Stimulated activated CD4-positive, alpha-beta T cell treated with anti-CD3 and anti-CD28 coated beads, Interleukin-12 subunit alpha, Interleukin-12 subunit beta, amount 100 ng/mL, for 4 hours (primary cell): ENCODE results near the gene ARL6IP5.

Experiments used
- DNase-seq: peaks from one replicate; pipeline ENCODE4 v3.0.0-alpha.2; 2020

Gene ARL6IP5

GRCh38 chr3:69118555-69118954, 33.8 kb downstream of the ARL6IP5 start:
- no peak for DNase-seq

- no peak for DNase-seq
Observed at GRCh38 chr3:69119138-69119537, 34.4 kb downstream of the ARL6IP5 start.

- no peak for DNase-seq
Observed at GRCh38 chr3:69119681-69120080, 34.9 kb downstream of the ARL6IP5 start.

GRCh38 chr3:69120879-69121464, 36.2 kb downstream of the ARL6IP5 start:
- peak; percentile 73 for DNase-seq

GRCh38 chr3:69121513-69121912, 36.8 kb downstream of the ARL6IP5 start:
- DNase-seq, result no peak

- DNase-seq, result no peak
Observed at GRCh38 chr3:69121950-69122349, 37.2 kb downstream of the ARL6IP5 start.

GRCh38 chr3:69122403-69122802, 37.7 kb downstream of the ARL6IP5 start, which contains the start of gene LMOD3:
LMOD3 (minus strand) TSS chr3:69122595; CDS start chr3:69122386, 209 bp downstream.
- no peak for DNase-seq

GRCh38 chr3:69126216-69126615, 41.5 kb downstream of the ARL6IP5 start:
- DNase-seq, result no peak

- no peak for DNase-seq
Observed at GRCh38 chr3:69126999-69127398, 42.3 kb downstream of the ARL6IP5 start.

GRCh38 chr3:69128509-69128908, 43.8 kb downstream of the ARL6IP5 start:
- DNase-seq, result no peak

GRCh38 chr3:69129531-69129930, 44.8 kb downstream of the ARL6IP5 start:
- no peak for DNase-seq

GRCh38 chr3:69130689-69131088, 46.0 kb downstream of the ARL6IP5 start:
- no peak for DNase-seq

- no peak for DNase-seq
Observed at GRCh38 chr3:69137005-69137404, 52.3 kb downstream of the ARL6IP5 start.

GRCh38 chr3:69137412-69137811, 52.7 kb downstream of the ARL6IP5 start:
- no peak for DNase-seq

GRCh38 chr3:69141313-69141712, 56.6 kb downstream of the ARL6IP5 start:
- no peak for DNase-seq

- no peak for DNase-seq
Observed at GRCh38 chr3:69142090-69142489, 57.4 kb downstream of the ARL6IP5 start.

GRCh38 chr3:69142797-69143454, 58.2 kb downstream of the ARL6IP5 start:
- no peak for DNase-seq

- no peak for DNase-seq
Observed at GRCh38 chr3:69143612-69144011, 58.9 kb downstream of the ARL6IP5 start.

GRCh38 chr3:69144631-69145245, 60.0 kb downstream of the ARL6IP5 start:
- DNase-seq, result no peak

- DNase-seq, result no peak
Observed at GRCh38 chr3:69145688-69146087, 61.0 kb downstream of the ARL6IP5 start.

GRCh38 chr3:69149586-69149985, 64.8 kb downstream of the ARL6IP5 start:
- no peak for DNase-seq
